GM12892 (cell line): ENCODE data around the gene PREB.

Source experiments
- POLR2A ChIP-seq: IDR thresholded peaks from 2 replicates; pipeline ENCODE4 v1.6.1; 2011; ENCODE audit warnings: low read depth, low read length, control low read depth
- POLR2AphosphoS5 ChIP-seq: IDR thresholded peaks from 2 replicates; pipeline ENCODE4 v1.6.1; 2011; ENCODE audit warnings: low read depth, low read length, control low read depth

DNA sequence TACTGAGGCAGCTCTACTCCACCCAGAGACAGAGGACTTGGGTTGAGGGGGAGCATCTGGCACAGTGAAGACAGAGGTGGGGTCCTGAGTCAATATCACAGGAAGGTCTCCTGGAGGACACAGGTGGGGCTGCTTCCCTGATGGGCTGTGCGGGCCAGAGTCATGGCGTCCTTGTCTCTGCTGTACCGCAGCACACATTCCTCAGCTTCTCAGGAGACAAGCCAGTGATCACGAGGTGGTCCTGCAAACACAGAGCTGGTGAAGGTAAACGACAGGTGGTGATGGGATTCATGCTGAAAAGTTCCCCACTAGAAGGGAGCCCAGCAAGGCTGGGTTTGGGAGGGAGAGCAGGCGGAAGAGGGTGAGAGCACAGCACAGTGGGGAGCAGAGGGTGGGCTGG is 24.0 kb upstream of the PREB start:
- TF ChIP-seq POLR2AphosphoS5 (no peak), POLR2A (no peak)
